Measurements from ENCODE around the gene C1QTNF5.

The C1QTNF5 gene

DNA sequence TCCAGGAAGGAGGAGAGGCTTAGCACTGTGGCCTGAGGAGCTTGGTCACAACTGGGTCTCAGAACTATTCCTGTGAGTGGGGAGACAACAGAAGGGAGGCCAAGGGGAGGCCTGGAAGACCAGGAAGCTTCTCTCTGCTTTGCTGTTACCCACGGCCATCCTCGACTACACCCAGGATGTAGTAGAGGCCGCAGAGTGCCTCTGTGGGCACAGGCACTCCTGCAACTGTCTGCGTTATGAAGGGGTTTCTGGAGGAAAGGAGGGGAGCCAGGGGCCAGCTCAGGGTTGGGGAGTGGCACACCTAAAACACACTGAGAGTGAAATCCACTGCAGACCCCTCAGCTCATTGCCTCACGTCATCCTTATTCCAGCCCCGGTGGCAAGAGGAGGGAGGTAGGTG is 9.6 kb upstream of the C1QTNF5 start:
- no peak overlapping the region for H2AFZ ChIP-seq (ENCODE audit: low read depth)
- H3K4me2 ChIP-seq = no peak overlapping the region
- no peak overlapping the region for H3K4me3 ChIP-seq (IDR thresholded peaks at IDR 0.05; ENCODE audit: insufficient read depth, low read depth, low read length)
- TF ChIP-seq, protein P1, sequence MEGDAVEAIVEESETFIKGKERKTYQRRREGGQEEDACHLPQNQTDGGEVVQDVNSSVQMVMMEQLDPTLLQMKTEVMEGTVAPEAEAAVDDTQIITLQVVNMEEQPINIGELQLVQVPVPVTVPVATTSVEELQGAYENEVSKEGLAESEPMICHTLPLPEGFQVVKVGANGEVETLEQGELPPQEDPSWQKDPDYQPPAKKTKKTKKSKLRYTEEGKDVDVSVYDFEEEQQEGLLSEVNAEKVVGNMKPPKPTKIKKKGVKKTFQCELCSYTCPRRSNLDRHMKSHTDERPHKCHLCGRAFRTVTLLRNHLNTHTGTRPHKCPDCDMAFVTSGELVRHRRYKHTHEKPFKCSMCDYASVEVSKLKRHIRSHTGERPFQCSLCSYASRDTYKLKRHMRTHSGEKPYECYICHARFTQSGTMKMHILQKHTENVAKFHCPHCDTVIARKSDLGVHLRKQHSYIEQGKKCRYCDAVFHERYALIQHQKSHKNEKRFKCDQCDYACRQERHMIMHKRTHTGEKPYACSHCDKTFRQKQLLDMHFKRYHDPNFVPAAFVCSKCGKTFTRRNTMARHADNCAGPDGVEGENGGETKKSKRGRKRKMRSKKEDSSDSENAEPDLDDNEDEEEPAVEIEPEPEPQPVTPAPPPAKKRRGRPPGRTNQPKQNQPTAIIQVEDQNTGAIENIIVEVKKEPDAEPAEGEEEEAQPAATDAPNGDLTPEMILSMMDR (conservative IDR thresholded peaks at IDR 0.05; ENCODE audit: low read depth, low read length) = no peak
- H3K79me2 ChIP-seq (ENCODE audit: insufficient read depth, low read depth) = no peaks in the 10 kb centered on the region
- no peaks in the 10 kb centered on the region for H4K20me1 ChIP-seq (ENCODE audit: insufficient read depth)
- peaks cover 14% of the 10 kb centered on the region; the same call in 1 of the 2 replicates for H3K27me3 ChIP-seq (ENCODE audit: insufficient read depth, low read depth)
- no peaks in the 10 kb centered on the region for H3K36me3 ChIP-seq (ENCODE audit: insufficient read depth)
- no peaks in the 10 kb centered on the region for H3K4me1 ChIP-seq (ENCODE audit: low read depth, poor library complexity, severe bottlenecking)
- no peak overlapping the region for H3K27ac ChIP-seq
- no peak overlapping the region for H3K9ac ChIP-seq

DNA sequence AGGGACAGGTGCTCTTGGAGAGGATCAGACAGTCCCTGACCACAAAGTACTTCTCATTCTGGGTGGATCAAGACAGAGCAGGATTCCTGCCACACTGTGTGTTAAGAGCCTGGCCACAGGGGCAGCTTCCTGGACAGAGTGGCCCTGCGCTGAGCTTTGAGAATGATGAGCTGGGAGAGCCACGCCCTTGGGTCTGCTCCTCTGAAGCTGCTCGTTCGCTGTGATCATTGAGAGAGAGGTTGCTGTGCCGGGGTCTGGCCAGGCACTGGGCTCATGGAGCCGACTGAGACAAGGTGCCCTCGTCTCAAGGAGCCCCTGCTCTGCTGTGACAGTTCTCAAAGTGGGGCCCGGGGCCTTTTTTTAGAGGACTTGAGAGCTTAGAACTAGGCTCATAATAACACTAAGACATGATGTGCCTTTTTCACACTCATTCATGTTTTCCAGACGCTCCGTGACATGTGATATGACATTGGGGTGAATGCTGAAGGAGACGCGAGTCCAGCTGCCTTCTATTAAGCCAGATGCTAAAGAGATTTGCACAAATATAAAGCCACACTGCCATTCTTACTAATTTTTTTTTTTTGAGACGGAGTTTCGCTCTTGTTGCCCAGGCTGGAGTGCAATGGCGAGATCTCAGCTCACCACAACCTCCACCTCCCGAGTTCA is 7.4 kb upstream of the C1QTNF5 start:
- Histone ChIP-seq H3K27me3 (ENCODE audit: insufficient read depth, low read depth) (peaks cover 14% of the 10 kb centered on the region; the same call in 1 of the 2 replicates), H3K4me3 (IDR thresholded peaks at IDR 0.05; ENCODE audit: insufficient read depth, low read depth, low read length) (no peak overlapping the region), H3K4me1 (ENCODE audit: low read depth, poor library complexity, severe bottlenecking) (no peaks in the 10 kb centered on the region), H3K4me2 (no peak overlapping the region), H3K36me3 (ENCODE audit: insufficient read depth) (no peaks in the 10 kb centered on the region), H2AFZ (ENCODE audit: low read depth) (no peak overlapping the region), H4K20me1 (ENCODE audit: insufficient read depth) (no peaks in the 10 kb centered on the region), H3K27ac (no peak overlapping the region), H3K9ac (no peak overlapping the region), H3K79me2 (ENCODE audit: insufficient read depth, low read depth) (no peaks in the 10 kb centered on the region)
- TF ChIP-seq, protein P1 (conservative IDR thresholded peaks at IDR 0.05; ENCODE audit: low read depth, low read length) = no peak

DNA sequence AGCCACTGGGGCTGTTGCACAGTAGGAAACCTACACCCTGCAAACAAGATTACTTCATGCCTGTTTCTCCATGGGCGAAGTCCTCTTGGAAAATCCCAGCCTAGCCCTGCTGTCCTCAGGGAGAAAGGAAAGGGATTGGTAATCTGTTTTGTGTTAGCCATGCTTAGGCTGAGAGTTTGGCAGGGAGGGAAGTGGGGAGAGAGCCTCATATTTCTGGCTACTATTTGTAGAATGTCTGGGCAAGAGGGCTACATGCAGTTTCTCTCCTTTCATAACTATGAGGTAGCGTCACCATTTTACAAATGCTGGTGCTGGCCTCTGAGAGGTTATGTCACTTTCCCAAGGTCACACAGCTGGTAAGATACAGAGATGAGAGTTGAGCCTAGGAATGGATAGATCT is 6.6 kb upstream of the C1QTNF5 start:
- no peaks in the 10 kb centered on the region for H3K36me3 ChIP-seq (ENCODE audit: insufficient read depth)
- no peak overlapping the region for H3K4me3 ChIP-seq (IDR thresholded peaks at IDR 0.05; ENCODE audit: insufficient read depth, low read depth, low read length)
- peaks cover 14% of the 10 kb centered on the region; the same call in 1 of the 2 replicates for H3K27me3 ChIP-seq (ENCODE audit: insufficient read depth, low read depth)
- no peak overlapping the region for H3K9ac ChIP-seq
- H3K27ac ChIP-seq = no peak overlapping the region
- TF ChIP-seq, protein P1 (conservative IDR thresholded peaks at IDR 0.05; ENCODE audit: low read depth, low read length) = no peak
- H3K79me2 ChIP-seq (ENCODE audit: insufficient read depth, low read depth) = no peaks in the 10 kb centered on the region
- no peaks in the 10 kb centered on the region for H3K4me1 ChIP-seq (ENCODE audit: low read depth, poor library complexity, severe bottlenecking)
- H3K4me2 ChIP-seq = no peak overlapping the region
- H2AFZ ChIP-seq (ENCODE audit: low read depth) = no peak overlapping the region
- H4K20me1 ChIP-seq (ENCODE audit: insufficient read depth) = no peaks in the 10 kb centered on the region

DNA sequence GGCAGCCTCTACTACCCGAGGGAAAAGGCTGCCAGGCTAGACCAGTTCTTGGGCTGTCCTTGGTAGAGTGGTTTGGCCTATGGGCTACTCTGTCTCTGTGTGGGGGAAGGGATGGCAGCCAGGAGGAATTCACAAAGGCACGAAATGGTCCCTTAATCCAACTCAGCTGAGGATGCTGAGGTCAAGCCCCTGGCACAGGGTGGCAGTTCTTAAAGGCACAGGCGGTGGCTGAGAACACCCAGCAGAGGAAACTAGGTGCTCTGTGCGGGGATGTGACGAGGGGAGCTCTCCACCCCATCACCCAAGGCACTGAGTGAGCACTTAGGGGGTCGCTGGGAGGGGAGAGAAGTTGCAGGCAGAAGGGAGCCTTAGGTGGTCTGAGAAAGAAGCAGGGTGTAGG is 5.9 kb upstream of the C1QTNF5 start, which contains the start of gene MFRP:
Gene MFRP, minus strand, starts transcription at position 101 of the 400 bp plus-strand sequence. CDS start 192 bp downstream, outside the sequence.
- Histone ChIP-seq H4K20me1 (ENCODE audit: insufficient read depth) (no peaks in the 10 kb centered on the region), H2AFZ (ENCODE audit: low read depth) (no peak within 1 kb of the TSS), H3K4me2 (no peak within 1 kb of the TSS), H3K4me3 (IDR thresholded peaks at IDR 0.05; ENCODE audit: insufficient read depth, low read depth, low read length) (no peak within 1 kb of the TSS), H3K27ac (no peak within 1 kb of the TSS), H3K4me1 (ENCODE audit: low read depth, poor library complexity, severe bottlenecking) (no peaks in the 10 kb centered on the region), H3K36me3 (ENCODE audit: insufficient read depth) (no peaks in the 10 kb centered on the region), H3K9ac (no peak within 1 kb of the TSS), H3K79me2 (ENCODE audit: insufficient read depth, low read depth) (no peaks in the 10 kb centered on the region), H3K27me3 (ENCODE audit: insufficient read depth, low read depth) (peaks cover 14% of the 10 kb centered on the region; the same call in 1 of the 2 replicates)
- TF ChIP-seq, protein P1 (conservative IDR thresholded peaks at IDR 0.05; ENCODE audit: low read depth, low read length) = no peak
